NCI-H82 treated with DMSO at 0.1 percent for 48 hours (cell line): ENCODE measurements around the gene JAG2.

Experiments used
- DNase-seq: peaks from one replicate; lab custom pipeline; 2025; ENCODE audit not compliant: unreplicated experiment; lab: John Stamatoyannopoulos, UW

JAG2 gene

DNA sequence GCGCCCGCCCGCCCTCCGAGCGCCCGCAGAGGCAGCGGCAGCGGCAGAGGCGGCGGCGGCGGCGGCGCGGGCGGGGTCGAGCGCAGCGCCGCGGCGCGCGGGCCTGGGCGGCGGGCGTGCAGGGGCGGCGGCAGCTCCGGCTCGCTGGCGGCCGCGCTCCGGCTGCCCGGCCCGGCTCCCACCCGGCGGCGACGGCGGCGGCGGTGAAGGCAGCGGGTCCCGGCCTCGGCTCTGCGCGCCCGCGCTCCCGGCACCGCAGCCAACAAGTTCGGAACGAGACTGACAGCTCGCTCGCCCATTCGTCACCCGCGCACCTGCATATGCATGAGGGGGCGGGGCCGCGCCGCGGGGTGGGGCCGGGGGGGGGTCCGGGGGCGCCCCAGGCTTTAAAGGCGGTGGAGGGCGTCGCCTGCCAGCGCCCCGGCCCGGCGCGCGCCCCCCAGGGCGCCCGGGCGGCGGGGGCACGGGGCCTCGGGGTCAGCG, at the start of gene JAG2:
JAG2 (minus strand) TSS at position 281 of the 483 bp plus-strand sequence. CDS start 356 bp downstream, outside the sequence.
- DNase-seq: no peak

- no peak for DNase-seq
These were observed 49.2 kb upstream of the JAG2 start for GRCh38 chr14:105217774-105218173.

- no peak for DNase-seq
These were observed 48.1 kb upstream of the JAG2 start for GRCh38 chr14:105216490-105217247.

DNA sequence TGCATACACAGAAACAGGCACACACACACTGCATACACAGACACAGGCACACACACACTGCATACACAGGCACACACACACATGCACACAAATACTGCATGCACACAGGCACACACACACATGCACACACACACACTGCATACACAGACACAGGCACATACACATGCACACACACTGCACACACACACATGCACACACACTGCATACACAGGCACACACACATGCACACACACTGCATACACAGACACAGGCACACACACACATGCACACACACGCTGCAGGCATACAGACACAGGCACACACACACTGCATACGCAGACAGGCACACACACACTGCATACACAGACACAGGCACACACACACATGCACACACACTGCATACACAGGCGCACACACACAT, 47.0 kb upstream of the JAG2 start:
- no peak for DNase-seq

DNA sequence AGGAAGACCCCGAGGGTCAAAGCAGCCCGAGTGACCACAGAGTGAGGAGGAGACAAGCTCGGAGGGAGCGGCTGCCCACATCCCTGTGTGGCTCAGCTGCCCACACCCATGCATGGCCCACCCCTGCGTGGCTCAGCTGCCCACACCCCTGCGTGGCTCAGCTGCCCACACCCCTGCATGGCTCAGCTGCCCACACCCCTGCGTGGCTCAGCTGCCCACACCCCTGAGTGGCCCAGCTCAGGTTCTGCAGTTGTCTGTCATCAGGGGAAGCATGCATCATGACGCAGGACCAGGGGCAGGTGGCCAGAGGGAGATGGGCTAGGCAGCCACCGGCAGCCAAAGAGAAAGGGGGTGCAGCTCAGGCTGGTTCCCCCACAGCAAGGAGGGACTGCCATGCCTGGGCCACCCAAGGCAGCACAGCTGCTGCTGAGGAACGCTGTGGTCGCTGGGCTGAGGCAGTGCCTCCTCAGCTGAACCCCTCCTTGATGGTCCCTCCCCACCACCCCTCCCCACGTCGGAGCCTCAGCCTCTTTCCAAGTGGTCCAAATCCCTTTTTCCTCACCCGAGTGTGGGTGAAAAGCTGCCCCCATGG, 45.8 kb upstream of the JAG2 start:
- DNase-seq: no peak

DNA sequence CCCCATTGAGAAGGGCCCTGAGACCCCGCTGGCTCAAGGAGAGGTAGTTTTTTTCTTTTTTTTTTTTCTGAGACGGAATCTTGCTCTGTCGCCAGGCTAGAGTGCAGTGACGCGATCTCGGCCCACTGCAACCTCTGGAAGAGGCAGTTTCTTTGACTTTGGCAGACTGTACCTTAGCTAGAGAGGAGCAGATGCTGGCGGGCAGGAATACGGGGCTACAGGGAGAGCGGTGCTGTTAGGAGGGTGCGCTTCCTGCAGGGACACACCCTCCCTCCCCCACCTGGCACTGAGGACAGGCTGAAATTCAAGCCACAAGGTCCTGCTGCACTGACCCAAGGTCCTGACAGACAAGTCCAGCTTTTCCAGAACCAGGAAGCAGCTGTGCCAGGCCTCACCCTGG, 44.8 kb upstream of the JAG2 start:
- DNase-seq: no peak

- DNase-seq: no peak
These were observed 44.1 kb upstream of the JAG2 start for GRCh38 chr14:105212541-105213300.

- DNase-seq: no peak
These were observed 43.1 kb upstream of the JAG2 start for GRCh38 chr14:105211758-105212089.

DNA sequence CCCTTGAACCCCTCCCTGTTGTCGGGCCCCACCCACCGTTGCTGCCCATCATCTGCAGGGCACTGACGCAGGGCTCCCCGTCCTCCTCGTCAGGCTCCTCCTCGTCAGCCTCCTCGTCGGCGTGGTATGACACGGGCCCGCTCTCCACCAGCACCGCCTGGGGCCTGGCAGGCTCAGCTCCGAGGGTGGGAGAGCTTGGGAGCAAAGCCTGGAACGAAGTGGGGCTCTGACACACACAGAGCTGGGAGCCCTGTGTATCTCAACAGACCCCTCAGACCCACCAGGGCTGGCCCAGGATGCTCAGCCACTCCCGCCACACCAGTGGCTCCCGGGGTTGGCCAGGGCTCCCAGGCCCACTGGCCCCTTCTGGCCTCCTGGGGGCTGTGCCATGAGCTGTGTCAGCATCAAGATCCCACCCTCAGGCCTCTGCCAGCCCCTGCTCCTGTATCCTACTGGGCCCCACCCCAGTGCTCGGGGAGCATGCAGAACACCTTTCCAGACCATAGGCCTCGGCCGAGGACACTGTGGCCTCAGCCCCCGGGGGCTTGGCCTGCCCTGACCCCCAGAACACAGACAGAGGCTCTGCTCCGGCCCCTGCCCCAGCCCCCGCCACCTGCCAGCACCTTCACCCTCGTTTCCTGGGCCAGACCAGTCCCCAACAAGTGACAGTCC, 42.6 kb upstream of the JAG2 start:
- DNase-seq: no peak

DNA sequence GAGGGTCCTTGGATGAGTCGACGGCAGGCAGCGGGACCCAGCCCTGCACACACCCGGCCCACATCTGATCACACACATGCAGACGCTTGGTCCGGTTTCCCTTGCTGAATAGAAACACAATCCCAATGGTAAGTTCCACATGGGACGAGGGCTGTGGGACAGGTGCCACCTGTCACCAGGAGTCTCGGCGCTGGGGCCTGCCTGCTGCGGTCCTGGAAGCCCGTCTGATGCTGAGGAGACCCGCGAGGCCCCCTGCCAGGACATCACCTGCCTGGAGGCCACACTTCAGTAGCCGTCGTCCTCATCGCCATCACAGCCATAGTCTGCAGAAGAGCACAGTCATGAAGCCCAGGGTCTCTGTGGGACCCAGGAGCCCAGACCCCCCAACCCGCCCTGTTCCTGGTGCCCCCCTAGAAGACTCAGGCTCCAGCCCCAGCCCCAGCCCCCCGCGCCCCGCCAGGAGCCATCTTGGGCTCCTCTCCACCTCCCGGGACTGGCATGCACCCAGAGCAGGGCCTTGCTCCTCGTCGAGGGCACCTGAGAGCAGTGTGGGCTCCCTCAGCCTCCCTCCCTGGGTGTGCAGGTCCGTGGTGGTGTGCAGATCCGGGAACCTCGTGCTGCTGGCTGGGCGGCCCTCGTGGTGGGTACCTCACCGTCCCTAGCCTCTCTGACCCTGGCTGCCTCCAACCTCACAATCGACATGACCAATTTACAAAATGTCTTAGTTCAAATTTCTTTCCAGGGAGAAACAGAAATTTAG, 41.9 kb upstream of the JAG2 start:
- no peak for DNase-seq

DNA sequence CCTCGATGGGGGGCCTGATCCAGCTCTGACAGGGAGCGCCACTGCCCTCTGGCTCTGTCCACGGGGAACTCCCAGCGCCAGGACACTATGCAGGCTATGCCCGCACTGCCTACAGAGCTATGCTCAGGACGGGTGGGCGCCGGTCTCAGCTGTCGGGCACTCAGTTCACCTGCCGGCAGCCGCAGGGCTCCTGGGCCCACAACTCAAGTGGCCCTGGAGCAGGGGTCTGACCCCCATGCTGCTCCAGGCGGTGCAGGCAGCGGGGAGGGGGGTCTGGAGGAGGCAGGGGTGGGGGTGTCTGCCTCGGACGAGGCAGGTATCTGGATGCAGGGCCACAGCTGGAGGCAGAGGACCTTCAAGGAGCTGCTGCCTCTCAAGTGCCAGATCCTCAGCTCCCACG, 41.1 kb upstream of the JAG2 start:
- no peak for DNase-seq

DNA sequence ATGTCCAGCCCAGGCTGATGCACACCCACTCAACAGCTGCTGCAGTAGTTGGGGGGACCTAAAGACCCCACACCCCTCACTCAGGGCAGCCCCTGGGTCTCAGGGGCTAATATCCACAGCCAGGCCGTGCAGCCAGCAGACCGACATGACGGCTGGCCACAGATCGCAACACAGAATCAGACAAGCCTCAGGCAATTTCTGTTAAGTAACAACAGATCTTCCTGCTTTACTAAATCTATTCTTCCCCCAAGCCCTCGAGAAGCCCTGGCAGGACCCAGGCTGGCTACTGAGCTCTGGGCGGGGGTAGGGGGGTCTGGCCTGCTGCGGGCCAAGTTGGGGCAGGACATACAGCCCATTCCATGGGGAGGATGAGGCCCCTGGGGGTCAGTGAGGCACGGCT, 40.5 kb upstream of the JAG2 start:
- no peak for DNase-seq

GRCh38 chr14:105208738-105209075, 40.1 kb upstream of the JAG2 start:
- DNase-seq: no peak

DNA sequence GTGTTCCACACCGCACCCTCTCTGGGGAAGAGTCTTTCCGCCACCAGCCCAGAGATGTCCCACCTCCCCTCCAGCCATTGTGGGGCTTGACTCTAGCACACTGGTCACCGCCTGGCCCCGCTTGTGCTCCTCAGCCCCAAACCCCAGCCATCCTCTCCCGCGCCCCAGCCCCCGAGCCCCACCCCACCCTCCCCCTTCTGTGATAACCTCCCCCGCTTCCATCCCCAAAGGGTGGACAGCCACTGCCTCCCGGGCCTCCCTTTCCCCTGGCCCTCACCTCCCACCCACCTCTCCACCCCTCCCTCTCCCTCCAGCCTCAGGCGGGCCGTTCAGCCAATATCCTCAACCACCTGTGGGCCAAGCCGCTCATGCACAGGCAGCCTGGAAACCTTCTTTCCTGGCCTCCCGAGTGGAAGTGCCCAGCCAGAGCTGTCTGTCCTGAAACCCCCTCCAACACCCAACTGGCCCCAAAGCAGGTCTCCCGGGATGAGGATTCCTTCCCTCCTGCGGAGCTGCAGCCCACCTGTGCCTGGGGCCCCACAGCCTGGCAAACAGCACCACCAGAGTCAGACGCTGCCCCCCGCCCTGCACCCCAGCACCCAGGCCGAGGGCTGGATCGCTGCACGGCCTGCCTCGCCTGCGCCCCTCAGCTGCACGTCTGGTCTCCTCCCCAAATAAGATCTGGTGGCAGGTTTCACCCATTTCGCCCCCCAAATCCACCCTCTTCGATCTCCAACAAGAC, 39.6 kb upstream of the JAG2 start:
- DNase-seq: no peak

GRCh38 chr14:105207460-105207901, 38.9 kb upstream of the JAG2 start:
- no peak for DNase-seq

- DNase-seq: no peak
These were observed 38.3 kb upstream of the JAG2 start for GRCh38 chr14:105206873-105207272.

- DNase-seq: no peak
These were observed 37.2 kb upstream of the JAG2 start for GRCh38 chr14:105205673-105206208.

DNA sequence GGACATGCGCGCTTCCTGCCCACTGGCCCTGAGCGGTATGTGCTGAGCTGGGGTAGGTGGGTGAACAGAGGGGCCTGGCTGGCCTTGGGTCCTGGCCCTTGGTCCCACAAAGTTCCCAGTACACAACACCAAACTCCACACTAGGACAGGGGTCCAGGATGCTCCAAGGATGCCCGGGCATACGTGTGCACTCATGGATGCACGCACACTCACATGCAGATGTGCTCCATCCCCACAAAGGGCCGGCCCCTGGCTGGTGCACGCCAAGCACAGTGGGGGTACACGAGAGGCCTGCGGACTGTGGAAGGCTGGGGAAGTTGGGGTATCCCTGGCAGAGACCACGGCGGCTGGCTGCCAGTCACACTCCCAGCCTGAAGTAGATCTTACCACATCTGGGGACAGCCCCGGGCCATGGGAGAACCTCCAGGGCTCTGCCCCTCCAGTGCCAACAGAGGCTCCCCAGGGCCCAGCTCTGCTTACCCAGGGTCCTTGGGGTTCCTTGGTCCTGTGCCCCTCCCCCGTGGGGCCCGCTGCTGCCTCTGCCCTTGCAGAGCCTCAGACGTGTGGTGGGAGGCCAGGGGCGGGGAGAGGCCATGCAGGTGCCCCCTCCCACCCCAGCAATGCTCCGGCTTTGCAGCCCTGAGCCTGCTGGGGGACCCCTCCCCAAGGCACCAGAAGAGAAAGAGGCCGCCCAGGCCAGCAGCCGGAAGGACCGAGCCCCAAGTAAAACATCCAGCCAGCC, 36.5 kb upstream of the JAG2 start:
- DNase-seq: no peak
